HG03175 (cell line): ENCODE results near the gene ACOT7.
"Not testable (repeated sequence)": the region's sequence is repeated elsewhere in the genome, so short reads cannot be mapped to it uniquely, and the experiment has no call there.

Experiments
- ATAC-seq: cut with Tn5 transposase; IDR thresholded peaks from one replicate; pipeline ENCODE4 v1.9.1; 2021; ENCODE audit warnings: mild to moderate bottlenecking, moderate library complexity; ENCODE audit not compliant: unreplicated experiment

Gene ACOT7

DNA sequence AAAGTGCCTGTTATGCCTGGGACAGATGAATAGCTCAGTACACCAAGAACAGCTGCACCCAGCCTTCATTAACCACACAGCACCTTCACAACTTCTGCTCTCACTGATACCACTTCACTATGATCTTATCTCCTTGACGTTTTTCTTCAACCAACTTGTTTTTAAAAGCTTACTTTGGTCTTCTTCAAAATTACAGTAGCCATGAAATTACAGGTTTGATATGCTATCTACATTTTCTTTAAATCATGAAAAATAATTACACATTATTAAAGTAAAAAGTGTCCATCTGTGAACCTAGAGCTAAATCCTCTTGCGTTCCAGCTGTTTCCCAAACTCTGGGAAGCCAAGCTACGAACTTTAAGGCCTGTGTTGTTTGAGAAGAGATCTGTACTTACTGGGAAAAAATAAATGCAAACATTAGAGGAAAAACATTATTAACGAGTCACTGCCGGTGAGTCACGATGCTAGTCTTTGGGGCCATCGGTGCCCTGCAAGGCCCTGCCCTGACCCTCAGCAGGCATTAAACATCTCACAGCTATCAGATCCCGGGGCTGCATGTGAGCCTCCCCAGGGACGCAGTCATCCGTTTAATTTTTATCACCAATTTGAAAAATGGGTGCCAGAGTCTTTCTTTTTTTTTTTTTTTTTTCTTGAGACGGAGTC lies 76.3 kb downstream of the ACOT7 start:
- ATAC-seq = no peak

DNA sequence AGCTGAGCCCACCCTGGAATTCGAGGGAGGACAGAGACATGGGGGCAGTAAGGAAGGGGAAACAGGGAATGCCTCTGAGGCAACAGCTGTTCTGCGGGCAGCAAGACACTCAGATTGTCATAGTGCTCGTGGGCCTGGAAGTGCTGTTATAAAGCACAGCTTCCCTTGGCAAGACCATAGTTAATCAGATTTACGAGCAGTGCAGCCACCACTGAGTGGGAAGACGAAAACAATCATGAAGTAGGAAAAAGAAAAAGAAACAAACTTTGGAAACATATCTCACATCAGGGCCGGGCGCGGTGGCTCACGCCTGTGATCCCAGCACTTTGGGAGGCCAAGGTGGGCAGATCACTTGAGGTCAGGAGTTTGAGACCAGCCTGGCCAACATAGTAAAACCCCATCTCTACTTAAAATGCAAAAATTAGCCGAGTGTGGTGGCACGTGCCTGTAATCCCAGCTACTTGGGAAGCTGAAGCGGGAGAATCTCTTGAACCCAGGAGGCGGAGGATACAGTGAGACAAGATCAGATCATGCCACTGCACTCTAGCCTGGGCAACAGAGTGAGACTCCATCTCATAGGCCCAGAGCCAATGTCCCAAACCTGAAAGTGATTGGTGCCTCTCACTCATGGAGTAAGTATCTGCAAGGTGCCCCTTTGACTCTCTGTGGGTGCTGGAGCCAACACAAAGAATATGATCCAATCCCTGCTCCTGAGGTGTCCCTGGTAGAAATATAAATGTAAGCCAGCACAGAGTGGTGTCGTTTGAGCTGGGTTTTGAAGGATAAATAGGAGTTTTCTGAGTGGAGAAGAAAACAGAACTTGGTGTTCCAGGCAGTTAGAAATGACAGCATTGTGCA lies 77.1 kb downstream of the ACOT7 start:
- no peak for ATAC-seq

DNA sequence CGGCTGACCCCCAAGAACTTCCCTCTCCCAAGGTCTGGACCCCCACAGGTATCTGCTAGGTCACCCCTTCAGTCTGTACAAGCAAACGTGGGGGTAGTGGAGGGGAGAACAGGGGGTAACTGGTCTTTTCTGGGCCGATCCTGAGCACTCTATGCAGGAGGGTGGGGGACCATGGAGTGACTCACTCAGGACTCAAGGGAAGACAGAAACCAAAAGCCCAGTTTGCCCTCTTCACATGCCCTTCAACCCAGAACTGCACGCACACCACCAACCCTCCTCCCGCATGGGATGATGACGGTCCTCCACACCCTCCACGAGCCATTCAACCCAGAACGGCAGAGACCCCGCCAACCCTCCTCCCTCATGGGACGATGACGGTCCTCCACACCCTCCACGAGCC lies 79.1 kb downstream of the ACOT7 start:
- no peak for ATAC-seq

DNA sequence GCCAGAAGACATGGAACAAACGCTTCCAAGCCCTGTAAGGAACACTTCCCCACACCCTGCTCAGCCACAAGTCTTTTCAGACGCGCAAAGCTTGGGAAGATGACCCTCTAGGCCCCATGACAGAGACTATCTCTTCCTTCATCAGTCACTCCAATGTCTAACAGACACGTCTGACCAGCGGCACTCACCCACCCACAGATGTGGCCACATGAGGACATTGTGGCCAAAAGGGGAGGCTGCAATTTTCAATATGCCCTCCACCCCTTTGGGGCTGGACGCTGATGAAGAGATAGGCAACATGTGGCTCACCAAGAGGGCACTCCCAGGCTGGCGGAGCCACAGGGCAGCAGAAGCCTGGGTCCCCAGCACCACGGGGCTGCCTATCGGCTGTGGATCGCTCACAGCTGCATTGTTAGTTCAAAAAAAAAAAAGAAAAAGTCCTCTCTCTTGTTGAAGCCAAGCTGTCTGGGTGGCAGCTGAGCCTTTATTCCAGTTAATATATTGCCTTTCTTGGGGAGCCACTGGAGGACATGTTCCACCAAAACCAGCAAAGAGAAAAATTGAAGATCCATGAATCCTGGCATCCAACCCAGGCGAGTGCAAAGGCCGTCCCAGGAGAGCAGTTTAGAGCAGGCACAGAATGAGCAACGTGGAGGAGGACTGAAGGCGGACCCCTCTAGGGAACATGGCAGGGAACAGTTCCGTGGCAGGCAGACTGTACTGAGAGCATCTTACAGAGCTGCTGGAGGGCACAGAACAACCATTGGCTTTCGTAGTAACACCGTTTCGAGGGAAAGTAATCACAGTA lies 80.0 kb downstream of the ACOT7 start:
- no peak for ATAC-seq

DNA sequence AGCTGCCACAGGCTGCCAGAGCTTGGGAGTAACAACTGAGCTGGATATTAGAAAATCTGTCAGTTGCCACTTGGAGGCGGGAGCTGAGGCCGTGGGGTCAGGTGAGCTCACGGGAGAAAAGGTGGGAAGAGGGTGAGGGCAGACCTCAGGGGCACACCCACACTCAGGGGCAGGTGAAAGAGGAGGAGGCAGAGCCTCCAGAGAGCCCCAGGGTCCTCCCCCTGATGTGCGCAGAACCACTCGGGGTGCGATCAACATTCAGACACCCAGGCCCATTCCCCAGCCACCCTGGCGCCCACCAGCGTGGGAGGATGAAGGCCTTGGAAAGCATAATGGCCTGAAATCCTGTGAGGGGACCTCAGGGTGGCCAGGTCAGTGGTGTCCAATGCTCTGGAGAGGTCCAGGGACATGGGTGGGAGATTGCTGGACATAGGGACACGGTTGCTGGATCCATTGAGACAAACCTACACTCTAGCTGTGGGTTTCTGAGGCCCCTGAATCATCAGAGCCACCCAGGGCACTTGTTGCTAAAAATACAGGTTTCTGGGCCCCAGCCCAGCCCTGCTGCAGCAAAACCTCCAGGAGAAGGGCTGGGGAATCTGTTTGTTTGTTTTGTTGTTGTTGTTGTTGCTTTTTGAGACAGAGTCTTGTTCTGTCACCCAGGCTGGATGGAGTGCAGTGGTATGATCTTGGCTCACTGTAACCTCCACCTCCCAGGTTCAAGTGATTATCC lies 83.3 kb downstream of the ACOT7 start:
- no peak for ATAC-seq

DNA sequence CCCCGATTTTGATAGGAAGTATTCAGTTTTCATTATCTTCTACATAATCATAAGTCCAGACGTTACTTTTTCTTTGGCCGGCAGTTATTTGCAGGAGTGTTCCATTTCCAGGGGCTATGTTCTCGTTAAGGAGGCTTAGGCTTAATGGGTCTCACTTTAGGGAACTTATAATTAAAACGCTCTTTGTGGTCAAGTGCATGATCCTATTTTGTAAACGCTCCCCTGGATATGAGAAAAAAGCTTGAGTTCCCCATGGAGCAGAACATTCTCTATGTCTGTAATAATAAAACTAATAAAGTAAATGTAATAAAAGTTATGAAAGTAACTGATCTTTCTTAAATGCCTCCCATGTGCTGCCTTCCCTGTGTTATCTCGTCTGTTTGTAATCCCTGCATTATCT lies 84.0 kb downstream of the ACOT7 start:
- no peak for ATAC-seq

DNA sequence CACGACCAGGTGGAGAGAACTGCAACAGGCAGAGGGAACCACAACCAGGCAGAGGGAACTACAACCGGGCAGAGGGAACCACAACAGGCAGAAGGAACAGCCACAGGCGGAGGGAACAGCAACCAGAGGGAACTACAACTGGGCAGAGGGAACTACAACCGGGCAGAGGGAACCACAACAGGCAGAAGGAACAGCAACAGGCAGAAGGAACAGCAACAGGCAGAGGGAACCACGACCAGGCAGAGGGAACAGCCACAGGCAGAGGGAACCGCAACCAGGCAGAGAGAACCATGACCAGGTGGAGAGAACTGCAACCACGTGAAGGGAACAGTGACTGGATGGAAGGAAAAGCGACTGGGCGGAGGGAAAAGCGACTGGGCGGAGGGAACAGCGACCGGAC lies 85.1 kb downstream of the ACOT7 start:
- no peak for ATAC-seq

DNA sequence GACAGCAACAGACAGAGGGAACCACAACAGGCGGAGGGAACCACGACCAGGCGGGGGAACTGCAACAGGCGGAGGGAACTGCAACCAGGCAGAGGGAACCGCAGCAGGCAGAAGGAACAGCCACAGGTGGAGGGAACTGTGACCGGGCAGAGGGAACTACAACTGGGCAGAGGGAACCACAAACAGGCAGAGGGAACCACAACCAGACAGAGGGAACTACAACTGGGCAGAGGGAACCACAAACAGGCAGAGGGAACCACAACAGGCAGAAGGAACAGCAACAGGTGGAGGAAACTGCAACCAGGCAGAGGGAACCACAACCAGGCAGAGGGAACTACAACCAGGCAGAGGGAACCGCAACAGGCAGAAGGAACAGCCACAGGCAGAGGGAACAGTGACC lies 85.9 kb downstream of the ACOT7 start:
- not testable (repeated sequence) for ATAC-seq

DNA sequence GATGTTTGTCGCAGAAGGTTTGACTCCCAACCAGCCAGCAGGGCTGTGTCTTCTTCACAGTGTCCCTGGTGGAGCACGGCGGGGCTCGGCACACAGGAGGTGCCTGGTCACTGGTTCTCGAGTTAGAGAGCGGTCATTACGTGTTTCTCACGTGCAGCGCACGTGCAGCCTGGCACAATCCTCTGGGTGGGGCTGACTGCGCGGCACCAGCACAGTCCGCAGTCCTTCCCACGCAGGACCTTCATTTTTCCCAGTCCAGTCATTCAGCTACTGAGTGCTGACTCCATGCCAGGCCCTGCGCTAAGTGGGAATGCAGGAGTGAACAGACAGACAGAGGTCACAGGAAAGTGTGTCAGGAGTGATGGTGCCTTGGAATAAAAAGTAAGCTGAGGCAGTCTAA lies 86.5 kb downstream of the ACOT7 start:
- no peak for ATAC-seq

DNA sequence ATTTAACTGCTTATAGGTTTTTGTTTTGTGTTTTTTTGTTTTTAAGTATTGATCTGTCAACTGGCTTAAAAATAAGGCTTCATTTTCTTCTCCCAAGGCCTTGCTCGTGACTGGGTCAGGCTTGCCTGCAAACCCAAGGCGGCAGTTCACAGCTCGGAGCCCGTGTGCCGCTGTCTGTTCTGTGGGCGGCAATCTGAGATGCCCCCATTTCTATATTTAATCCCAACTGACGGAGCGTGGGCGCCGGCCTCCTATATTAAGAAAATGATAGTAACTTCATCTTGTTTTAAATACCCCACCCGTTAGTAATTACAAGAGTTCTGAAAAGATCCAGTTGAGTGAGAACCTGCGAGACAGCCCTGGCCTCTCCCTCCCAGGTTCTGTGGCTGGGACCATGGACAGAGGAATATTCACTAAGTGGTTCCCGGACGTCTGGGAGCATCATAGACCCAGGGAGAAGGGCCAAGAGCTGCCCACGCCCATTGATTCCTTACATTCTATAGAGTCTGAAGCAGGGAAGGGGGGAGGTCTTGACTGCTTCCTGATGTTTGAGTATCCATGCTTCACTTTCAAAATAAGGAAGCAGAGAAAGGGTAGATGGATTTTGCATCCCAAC lies 90.1 kb downstream of the ACOT7 start:
- no peak for ATAC-seq

DNA sequence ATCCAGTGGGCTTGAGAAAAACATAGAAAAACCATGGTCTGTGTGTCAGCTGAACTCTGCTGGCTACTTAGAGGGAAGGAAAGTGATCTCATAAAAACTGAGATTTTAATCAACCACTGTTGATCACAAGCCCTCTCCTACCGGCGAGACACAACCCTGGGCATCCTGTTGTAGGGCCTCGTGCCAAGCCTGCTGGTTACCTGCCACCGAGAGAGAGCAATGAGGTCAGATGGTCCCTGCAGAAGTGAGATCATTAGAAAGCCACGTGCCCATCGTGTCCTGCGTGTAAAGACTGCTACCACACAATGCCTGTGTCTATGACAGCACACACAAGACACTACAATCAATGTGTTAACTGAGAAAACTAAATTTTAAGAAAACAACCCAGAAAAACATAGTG lies 91.0 kb downstream of the ACOT7 start:
- ATAC-seq = no peak

DNA sequence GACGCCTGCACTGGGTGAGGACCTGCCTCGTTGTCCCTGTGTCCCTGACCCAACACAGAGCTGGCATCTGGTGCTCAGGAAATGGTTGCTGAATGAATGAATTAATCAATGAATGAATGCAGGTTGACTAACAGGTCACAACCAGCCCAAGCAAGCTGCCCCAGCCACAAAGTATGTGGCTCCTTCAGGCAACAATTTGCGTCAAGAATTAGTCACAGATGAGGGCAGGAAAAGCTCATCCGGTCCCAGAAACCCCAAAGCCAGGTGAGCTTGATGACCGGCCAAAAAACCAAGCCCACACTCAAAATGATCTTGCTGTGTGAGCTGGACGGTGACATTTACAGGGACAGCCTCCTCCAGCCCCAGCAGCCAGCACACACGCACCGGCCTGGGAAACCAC lies 92.0 kb downstream of the ACOT7 start:
- ATAC-seq = no peak

DNA sequence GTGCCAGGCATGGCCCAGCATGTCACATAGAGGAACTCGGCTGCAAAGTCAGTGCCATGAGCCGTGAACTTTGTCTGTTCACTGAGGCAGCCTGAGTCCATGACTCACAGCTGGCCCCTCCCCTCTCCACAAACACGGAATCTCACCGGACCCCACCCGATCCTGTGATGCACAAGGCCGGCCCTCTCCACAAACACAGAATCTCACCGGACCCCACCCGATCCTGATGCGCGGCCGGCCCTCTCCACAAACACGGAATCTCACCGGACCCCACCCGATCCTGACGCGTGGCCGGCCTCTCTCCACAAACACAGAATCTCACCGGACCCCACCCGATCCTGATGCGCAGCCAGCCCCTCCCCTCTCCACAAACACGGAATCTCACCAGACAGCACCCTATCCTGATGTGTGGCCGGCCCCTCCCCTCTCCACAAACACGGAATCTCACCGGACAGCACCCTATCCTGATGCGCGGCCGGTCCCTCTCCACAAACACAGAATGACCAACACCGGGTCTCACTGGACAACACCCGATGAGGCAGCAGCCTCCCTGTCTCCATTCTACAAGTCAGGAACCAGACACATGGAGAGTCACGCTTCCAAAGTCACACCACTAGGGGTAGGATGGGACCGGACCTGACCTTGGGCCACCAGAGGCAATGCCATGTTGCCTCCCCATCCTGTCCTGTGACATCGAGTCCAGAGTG lies 93.1 kb downstream of the ACOT7 start:
- no peak for ATAC-seq

DNA sequence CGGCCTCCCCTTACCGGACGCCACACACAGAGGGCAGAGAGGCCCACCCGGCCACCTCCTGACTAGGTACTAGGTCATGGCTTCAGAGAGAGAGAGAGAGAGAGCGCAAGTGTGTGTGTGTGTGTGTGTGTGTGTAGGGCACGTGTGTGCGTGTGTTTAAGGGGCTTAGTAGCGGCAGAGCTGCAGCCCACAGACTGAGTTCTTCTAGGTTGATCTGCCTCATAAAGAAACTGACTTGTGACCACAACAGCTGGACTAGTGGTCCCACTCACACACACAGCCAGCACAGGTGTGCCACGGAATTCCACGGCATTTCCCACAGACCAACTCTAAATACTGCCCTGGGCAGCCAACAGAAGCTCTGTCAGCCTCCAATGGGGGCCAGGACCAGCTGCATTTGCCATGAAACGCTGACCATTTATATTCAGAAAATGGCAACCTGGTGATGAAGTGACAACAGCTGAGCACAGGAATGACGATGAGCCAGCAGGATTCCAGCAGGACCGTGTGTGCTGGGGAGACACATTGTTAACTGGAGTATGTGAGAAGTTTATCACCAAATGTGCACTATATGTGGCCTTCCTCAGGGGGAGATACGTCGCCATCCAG lies 93.9 kb downstream of the ACOT7 start:
- no peak for ATAC-seq

DNA sequence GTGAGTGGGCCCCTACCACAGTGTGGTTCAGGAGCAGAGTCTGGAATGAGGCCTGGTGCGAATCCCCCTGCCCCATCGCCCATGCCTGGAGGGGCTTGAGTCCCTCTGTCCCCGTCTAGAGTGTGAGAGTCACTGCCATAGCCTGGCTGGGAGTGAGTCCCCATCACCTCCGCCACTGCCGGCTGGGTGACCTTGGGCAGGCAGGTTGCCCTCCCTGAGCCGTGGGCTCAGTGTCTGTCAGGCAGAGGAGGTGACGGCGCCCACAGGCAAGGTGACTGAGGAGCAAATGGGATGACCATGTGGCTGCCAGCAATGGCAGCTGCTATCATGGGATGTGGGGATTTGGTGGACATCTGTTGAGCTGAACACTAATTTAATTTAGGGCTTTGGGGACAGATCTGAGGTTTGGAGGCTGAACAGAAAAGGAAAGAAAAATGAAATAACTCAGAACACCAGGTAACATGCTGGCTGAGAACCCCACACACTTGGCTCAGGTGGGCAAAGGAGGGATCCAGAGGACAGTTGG lies 94.6 kb downstream of the ACOT7 start:
- ATAC-seq = no peak

DNA sequence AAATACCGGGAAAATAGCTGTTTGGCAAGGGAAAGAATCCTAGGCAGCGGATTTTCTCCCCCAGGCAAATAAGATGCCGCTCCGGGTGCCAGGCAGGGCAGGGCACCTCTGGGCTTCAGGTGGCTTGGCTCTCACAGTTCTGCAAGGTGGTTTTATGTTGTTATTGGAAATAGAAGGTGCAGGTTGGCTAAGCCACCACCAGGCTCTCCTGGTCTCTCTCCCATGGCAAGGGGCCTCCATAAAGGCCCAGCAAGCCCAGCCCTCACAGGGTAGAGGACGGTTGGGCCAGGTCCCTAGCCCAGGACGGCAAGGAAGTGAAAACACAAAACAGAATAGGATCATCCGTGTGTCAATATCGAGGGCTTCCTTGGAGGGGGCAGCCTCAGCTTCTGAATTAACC lies 95.0 kb downstream of the ACOT7 start:
- ATAC-seq = no peak

DNA sequence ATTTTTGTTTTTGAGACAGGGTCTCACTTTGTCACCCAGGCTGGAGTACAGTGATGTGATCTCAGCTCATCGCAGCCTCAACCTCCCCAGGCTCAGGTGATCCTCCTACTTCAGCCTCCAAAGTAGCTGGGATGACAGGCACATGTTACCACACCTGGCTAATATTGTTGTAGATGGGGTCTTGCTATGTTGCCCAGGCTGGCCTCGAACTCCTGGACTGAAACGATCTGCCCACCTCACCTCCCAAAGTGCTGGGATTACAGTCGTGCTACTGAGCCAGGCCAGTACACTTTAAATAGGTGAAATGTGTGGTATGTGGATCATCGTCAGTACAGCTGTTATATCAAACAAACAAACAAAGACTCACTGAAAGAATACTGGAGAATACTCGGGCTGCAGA lies 97.7 kb downstream of the ACOT7 start:
- no peak for ATAC-seq

DNA sequence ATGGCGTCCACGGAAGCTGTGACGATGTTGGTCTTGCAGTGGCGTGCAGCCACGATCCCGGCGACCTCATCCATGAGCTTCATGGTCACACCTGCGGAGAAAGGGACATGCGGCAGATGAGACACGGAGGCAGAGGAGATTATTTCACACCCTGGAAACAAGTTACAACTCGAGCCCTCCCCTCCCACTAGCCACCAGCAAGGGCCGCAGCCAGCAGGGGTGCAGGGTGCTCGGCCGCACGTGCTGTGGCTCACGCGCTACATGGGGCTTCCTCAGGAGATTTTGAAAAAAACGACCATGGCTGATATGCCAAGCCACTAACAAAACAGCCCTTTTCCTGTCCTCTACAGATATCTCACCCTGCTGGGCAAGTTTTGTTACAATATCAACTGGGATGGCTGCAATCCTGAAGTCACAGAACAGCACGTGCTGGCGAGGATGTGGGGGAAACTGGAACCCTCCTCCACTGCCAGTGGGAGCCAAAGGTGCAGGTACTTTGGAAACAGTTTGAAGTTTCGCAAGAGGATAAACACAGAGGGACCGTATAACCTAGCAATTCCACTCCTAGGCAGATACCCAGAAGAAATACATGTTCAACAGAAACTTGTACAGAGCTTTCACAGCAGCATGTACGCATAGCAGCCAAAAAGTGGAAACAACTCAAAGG lies 98.5 kb downstream of the ACOT7 start:
- no peak for ATAC-seq
